Renal pelvis (tissue), 4 donors: ENCODE measurements around the gene PTPRA. TPM values are rescaled to one million over a fixed set of nuclear protein-coding genes. Genes with fewer than 3 reads are reported as not detected.
"Not testable (repeated sequence)": the region's sequence is repeated elsewhere in the genome, so short reads cannot be mapped to it uniquely, and the experiment has no call there.

Experiments
- DNase-seq: peaks from one replicate; pipeline ENCODE4 v3.0.0-alpha.2; 2013
- polyA plus RNA-seq, 3 donors: library from polyadenylated mRNA; unstranded; fragments of 120-200 nt; gene quantifications; one replicate each; pipeline ENCODE4 v1.2.1, GENCODE V29; 2013; ENCODE audit not compliant: insufficient read length in 3 of 3

PTPRA gene
- polyA plus RNA-seq, 3 donors: 90.2 to 95.8 (median 93.9) TPM

- no peak for DNase-seq
Measured at GRCh38 chr20:2883726-2884637, 10.7 kb downstream of the PTPRA start.

DNA sequence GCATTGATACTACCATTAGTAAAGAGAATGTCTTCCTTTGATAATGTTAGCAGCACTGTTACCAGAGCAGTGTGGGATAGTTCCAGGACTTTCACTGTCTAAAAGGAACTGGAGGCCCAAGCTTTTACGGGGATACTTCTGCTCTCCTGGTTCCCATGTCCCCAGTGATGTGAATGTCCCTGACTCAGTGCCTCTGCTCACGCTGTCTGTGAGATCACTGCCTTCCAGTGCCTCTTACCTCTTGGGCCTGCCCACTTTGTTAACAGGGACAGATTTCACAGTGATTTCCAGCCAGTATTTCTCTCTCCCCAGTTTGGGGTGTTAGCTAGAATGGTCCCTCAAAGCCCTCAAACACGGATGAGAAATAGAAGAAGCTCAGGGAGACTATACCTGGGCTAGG lies 14.4 kb downstream of the PTPRA start:
- DNase-seq: no peak

DNA sequence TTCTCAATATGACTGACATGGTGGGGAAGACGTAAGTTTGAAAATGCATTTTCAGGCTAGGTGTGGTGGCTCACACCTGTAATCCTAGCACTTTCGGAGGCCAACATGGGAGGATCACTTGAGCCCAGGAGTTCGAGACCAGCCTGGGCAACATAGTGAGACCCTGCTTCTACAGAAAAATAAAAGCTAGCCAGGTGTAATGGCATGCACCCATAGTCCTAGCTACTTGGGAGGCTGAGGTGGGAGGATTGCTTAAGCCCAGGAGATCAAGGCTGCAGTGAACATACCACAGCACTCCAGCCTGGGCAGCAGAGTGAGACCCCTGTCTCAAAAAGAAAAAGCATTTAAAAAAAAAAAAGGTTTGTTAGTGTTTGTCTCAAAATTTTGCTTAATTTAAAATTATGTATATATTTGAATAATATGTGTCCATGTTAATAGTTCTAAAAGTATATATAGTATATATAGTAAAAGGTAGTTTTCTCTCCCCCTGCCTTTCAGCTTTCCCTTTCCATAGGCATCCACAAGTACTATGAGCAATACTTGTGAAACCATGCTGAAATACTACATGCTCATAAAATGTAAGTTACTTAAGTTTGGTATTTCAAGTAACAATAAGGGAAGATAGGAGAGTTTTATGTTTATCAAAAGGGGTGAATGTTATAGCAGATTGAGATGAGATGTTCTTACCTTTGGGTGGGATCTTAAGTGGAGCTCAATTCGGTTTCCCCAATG lies 15.1 kb downstream of the PTPRA start:
- DNase-seq: no peak

GRCh38 chr20:2889209-2889608 lies 15.9 kb downstream of the PTPRA start:
- DNase-seq: no peak

- no peak for DNase-seq
Measured at GRCh38 chr20:2889797-2890196, 16.5 kb downstream of the PTPRA start.

DNA sequence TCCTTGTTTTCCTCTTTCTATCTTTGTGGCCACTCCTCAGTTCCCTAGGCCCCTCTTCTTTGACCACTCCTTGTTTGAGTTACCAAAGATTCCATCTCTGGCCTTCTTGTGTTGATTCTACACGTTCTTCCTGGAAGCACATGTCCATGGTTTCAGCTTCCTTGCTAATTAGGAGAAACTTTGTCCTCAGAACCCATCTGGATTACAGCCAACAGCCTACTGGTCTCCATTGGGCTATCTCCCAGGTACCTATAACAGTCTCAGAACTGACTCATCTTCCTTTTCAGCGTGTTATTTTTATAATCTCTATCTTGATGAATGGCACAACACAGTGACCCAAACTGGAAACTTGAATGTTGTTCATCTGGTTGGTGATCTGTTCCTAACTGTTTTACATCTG lies 17.5 kb downstream of the PTPRA start:
- DNase-seq: no peak

DNA sequence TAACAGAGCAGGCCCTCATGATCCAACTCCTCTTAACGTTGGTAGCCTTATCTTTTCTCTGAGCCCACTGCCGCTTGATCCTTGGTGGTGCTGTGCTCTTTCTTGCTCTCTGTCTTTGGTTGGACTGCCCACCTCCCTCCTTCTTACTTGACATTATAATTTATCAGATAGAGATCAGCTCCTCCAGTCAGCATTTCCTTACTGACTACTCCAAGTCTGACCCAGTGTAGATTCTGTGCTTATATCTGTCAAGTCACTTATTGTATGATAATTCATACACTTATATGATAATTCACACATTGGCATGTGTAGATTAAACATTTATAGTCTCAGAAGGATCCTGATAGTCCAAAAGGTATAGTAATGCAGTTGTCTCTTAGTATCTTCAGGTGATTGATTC lies 18.1 kb downstream of the PTPRA start:
- DNase-seq: no peak

DNA sequence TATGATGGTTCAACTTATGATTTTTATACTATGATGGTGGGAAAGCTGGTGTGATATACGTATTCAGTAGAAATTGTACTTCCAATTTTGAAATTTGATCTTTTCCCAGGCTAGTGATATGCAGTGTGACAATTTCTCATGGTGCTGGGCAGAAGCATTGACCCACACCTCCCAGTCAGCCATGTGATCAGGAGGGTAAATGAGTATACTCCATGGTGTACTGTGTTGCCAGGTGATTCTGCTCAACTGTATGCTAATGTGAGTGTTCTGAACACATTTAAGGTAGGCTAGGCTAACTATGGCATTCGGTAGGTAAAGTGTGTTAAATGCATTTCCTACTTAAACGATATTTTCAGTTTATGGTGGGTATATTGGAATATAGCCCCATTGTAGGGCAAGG lies 19.1 kb downstream of the PTPRA start:
- no peak for DNase-seq

GRCh38 chr20:2894221-2894620 lies 20.9 kb downstream of the PTPRA start:
- no peak for DNase-seq

GRCh38 chr20:2895154-2895553 lies 21.9 kb downstream of the PTPRA start:
- DNase-seq: not testable (repeated sequence)

DNA sequence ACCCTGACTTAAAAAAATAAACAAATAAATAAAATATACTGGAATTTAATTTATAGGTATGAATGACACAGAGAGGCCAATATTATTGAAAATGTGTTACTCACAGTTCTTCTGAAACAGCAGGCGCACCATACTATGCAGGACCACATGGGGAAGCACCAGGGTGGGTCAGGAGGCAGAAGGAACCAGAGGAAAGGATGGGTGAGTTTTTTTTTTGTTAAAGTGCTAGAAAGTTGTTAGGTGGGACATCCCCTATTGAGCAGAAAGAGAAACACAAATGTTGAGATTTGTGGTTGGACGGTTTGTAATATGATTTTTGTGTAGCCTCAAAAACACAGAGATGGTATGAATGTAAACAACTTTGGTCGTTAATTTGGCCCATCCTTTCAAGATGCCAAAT lies 26.0 kb downstream of the PTPRA start:
- DNase-seq: no peak

- DNase-seq: no peak
Measured at GRCh38 chr20:2900845-2901592, 27.7 kb downstream of the PTPRA start.

GRCh38 chr20:2902291-2902690 lies 29.0 kb downstream of the PTPRA start:
- DNase-seq: no peak

GRCh38 chr20:2902818-2903217 lies 29.5 kb downstream of the PTPRA start:
- DNase-seq: no peak

DNA sequence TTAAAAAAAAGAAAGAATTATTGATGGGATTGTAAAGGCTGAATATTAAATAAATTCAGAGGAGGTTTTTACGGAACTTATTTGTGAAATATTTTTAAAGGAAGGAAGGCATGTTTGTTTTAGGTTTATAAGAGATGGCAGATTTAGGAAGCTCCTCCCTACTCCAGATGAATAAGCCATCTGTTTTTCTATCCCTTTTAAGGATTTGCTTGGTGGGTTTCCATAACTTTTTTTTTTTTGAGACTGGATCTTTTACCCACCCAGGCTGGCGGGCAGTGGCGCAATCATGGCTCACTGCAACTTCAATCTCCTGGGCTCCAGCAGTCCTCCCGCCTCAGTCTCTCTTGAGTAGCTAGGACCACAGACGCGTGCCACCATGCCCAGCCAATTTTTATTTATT lies 30.4 kb downstream of the PTPRA start:
- no peak for DNase-seq

- DNase-seq: no peak
Measured at GRCh38 chr20:2907519-2907918, 34.2 kb downstream of the PTPRA start.

- no peak for DNase-seq
Measured at GRCh38 chr20:2909953-2910352, 36.7 kb downstream of the PTPRA start.

GRCh38 chr20:2911200-2911599 lies 37.9 kb downstream of the PTPRA start:
- no peak for DNase-seq

GRCh38 chr20:2914160-2914559 lies 40.9 kb downstream of the PTPRA start:
- DNase-seq: no peak

GRCh38 chr20:2917266-2917665 lies 44.0 kb downstream of the PTPRA start:
- DNase-seq: no peak

DNA sequence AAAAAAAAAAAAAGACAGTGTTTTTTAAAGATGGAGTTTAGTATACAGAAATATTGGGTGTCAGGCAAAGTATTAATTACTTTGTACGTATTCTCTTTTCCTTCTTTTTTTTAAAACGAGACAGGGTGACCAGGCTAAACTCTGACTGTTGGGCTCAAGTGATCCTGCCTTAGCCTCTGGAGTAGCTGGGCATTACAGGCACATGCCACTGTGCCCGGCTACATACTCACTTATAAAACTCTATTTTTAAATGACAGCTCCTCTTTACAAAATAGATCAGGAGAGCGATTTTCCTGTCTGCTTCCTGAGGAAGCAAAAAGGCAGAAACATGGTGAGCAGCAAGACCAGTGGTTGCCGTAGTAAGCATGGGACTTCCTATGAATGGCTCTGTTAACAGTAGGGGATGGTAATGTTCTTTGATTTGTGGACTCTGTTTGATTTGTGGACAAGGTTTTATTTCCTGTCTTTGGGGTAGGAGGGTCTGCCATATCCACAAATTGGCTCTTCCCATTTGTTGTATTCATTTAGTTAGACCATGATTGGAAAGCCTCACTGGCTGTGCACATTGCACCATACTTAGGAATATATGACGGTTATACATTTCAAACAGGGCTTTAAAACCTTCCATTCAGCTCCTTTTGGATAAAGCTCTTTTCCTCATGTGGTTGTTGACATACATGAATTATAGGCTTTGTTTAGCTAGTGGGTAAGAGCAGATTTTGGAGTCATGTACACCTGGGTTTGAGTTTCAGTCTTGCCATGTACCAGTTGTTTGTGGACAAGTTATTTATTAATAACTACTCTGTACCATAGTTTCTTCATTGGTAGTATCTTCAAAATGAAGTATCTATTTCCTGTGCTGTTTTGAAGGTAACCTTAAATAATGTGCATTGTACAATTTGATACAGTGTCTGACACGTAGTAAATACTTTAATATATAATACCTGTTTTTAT lies 45.1 kb downstream of the PTPRA start:
- DNase-seq: no peak
